ENCODE measurements around the gene RBBP9.

The RBBP9 gene

DNA sequence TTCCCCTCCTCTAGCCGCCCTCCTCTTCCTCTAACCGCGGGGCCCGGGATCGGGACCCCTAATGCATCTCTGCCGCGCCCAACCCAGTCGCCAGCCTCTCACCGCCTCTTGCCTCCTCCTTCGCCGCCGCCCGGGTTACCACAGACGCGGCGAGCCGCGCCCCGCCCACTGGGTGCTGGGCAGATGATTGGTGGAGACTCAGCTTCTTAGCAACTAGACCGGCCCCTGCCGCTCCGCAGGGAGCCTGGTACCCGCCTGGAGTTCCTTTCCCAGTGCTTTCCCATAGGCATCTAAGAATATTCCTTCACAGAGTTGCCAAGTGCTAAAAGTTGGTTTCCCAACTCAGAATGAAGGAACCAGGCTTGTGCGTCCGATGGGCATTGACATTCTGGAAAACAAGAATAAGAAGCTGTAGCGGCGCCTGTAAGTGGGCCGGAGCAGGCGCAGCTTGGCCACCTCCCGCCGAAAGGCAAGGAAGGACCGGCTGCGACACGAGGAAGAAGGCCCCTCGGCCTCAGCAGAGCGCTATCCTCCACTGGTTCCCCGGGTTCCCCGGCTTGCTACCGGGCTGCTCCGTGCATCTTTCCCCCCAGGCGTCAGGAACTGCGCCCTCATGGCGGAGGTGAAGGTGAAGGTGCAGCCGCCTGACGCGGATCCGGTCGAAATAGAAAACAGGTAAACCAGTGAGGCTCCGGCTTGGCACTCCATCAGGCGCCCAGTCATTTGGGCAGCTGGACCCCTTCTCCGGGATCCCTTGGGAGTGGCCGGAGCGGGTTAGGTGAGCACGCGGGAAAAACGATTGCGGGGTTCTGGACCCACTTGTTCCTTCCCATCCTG is 29.9 kb downstream of the RBBP9 start, which contains the start of the genes DZANK1 and POLR3F:
TSS of gene DZANK1 (minus strand) at position 137 of the 837 bp plus-strand sequence. CDS start 1,672 bp downstream, outside the sequence.
TSS of gene POLR3F (plus strand) at position 497 of the 837 bp plus-strand sequence. CDS start at position 614, 117 bp downstream.
- peak within 1 kb of the TSS; percentile 98 for H3K4me3 Mint-ChIP-seq
- H3K36me3 Mint-ChIP-seq = peaks cover 2% of the 10 kb centered on the region
- H3K9me3 Mint-ChIP-seq (ENCODE audit: low read depth) = no peaks in the 10 kb centered on the region
- peaks cover 24% of the 10 kb centered on the region for H3K4me1 Mint-ChIP-seq (ENCODE audit: low read depth)
- peak within 1 kb of the TSS; percentile 97 for H3K27ac Mint-ChIP-seq
- H3K27me3 Mint-ChIP-seq = no peaks in the 10 kb centered on the region

DNA sequence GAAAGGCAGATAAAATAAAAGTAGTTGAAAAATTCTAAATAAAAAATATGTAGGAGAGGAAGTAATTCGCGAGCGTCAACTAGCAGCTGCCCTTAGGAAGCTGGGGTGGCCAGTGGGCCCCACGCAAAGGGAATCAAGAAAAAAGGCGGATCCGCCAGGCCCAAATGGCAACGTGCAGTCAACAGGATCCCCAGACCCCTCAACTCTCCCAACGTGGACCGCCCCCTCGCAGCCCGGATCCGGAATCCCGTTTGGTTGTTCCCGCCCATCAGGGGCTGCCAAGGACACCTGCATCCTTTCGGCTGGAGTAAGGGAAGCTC is 30.5 kb downstream of the RBBP9 start:
- H3K4me3 Mint-ChIP-seq = peak overlapping the region; percentile 98
- H3K9me3 Mint-ChIP-seq (ENCODE audit: low read depth) = no peaks in the 10 kb centered on the region
- H3K27me3 Mint-ChIP-seq = no peaks in the 10 kb centered on the region
- H3K27ac Mint-ChIP-seq = peak overlapping the region; percentile 97
- H3K4me1 Mint-ChIP-seq (ENCODE audit: low read depth) = peaks cover 24% of the 10 kb centered on the region
- peaks cover 2% of the 10 kb centered on the region for H3K36me3 Mint-ChIP-seq

DNA sequence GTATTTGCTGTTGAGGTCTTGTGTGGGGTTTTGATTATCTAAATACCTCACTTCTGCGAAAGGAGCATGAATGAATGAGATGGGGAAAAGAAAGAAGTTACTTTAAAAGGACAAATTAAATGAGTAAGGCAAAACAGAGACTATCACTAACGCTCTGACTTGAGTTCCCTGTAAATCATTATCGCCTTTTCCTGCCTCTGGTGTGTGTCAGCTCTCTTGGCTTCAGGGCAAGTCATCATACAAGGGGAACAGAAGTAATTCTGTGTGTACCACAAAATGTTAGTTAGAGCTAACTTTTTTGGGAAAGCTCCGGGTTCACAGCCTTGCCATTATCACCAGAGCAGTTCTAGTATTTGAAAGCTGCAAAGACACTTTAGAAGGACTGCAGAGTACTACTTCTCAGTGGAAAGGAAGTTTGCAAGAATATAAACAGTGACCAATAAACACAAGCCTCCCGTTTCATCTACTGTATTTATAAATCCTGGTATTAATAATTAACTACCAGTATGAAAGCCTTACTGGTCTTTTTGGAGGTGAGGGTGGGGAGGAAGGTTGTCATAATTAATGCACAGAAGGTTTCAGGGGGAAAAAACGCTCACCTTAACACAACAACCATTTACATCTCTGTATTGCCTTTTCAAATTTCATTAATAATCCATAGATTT is 31.4 kb downstream of the RBBP9 start:
- H3K4me1 Mint-ChIP-seq (ENCODE audit: low read depth) = peaks cover 24% of the 10 kb centered on the region
- H3K4me3 Mint-ChIP-seq = peak overlapping the region; percentile 98
- peak overlapping the region; percentile 46 for H3K27ac Mint-ChIP-seq
- H3K27me3 Mint-ChIP-seq = no peaks in the 10 kb centered on the region
- no peaks in the 10 kb centered on the region for H3K9me3 Mint-ChIP-seq (ENCODE audit: low read depth)
- H3K36me3 Mint-ChIP-seq = peaks cover 2% of the 10 kb centered on the region

DNA sequence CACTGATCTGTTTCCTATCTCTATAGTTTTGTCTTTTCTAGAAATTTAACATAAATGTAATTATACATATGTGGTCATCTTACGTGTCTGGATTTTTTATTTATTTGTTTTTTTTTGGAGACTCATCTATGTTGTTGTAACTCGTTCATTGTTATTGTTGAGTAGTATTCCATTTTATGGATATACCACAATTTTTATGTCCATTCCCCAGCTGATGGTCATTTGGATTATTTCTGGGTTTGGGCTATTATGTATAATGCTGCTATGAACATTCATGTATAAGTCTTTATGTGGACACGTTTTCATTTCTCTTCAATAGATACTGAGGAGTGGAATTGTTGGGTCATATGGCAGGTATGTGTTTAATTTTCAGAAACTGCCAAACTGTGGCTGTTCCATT is 40.4 kb downstream of the RBBP9 start:
- H3K27ac Mint-ChIP-seq = no peak overlapping the region
- peaks cover 6% of the 10 kb centered on the region for H3K9me3 Mint-ChIP-seq (ENCODE audit: low read depth)
- no peak overlapping the region for H3K4me3 Mint-ChIP-seq
- H3K4me1 Mint-ChIP-seq (ENCODE audit: low read depth) = no peaks in the 10 kb centered on the region
- peaks cover 4% of the 10 kb centered on the region for H3K36me3 Mint-ChIP-seq
- H3K27me3 Mint-ChIP-seq = no peaks in the 10 kb centered on the region

DNA sequence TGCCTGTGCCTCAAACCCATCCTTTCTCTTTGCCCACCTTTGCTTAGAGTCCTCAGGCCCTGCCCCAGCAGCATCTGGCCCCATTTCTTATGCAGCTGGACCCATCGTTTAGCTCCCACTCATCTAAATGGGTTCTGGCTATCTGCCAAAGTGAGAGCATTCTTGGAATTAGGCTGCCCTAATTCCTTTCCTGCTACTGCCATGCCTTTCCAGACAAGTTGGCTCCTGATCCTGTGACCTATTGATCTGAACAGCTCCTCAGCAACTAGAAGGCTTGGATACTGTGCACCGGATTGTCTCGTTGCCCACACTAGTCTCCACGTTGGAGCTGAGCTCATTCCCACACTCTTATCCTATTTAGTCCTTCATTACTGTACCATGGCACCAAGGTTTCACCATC is 53.1 kb downstream of the RBBP9 start:
- Mint-ChIP-seq H3K36me3 (peaks cover 4% of the 10 kb centered on the region), H3K27ac (no peak overlapping the region), H3K4me1 (ENCODE audit: low read depth) (no peaks in the 10 kb centered on the region), H3K4me3 (no peak overlapping the region), H3K27me3 (no peaks in the 10 kb centered on the region), H3K9me3 (ENCODE audit: low read depth) (no peaks in the 10 kb centered on the region)

DNA sequence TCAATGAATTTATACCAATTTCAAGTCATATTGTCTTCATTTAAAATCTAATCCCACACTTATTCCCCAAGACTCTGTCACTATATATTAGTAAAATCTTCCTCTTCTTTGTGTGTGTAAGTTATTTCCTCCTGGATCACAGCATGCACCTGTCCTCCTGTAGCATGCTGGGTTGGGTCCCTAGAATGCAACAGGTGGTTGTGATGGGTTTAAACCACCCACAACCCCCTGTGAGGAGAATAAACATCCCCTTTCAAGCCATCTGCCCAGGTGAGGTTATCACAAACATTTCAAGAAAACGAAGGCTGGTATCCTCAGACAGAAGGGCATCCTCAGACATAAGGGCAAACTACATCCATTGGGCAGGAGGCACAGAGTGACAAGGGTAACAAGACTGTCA is 56.6 kb downstream of the RBBP9 start:
- Mint-ChIP-seq H3K9me3 (ENCODE audit: low read depth) (no peaks in the 10 kb centered on the region), H3K36me3 (no peaks in the 10 kb centered on the region), H3K4me1 (ENCODE audit: low read depth) (no peaks in the 10 kb centered on the region), H3K27me3 (no peaks in the 10 kb centered on the region), H3K4me3 (no peak overlapping the region), H3K27ac (no peak overlapping the region)

DNA sequence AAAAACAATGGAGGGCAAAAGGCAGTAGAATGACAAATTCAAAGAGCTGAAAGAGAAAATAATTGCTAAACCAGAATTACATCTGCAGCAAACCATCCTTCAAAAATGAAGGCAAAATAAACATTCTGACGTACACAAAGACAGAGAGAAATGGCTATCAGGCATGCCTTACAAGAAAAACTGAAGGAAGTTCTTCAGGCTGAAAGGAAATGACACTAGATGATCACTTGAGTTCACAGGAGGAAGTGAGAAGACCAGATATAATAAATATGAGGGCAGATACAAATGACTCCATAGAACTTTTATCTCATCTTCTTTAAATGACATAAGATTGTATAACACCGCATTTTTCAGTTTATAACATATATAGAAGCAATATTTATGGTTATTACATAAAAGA is 60.2 kb downstream of the RBBP9 start:
- Mint-ChIP-seq H3K36me3 (no peaks in the 10 kb centered on the region), H3K27ac (no peak overlapping the region), H3K4me1 (ENCODE audit: low read depth) (no peaks in the 10 kb centered on the region), H3K27me3 (no peaks in the 10 kb centered on the region), H3K4me3 (no peak overlapping the region), H3K9me3 (ENCODE audit: low read depth) (no peaks in the 10 kb centered on the region)

Data from activated naive CD8-positive, alpha-beta T cell (primary cell).